Glutamatergic neuron (in vitro differentiated cells): ENCODE results near the gene IFT20. TPM values are rescaled to one million over a fixed set of nuclear protein-coding genes. Genes with fewer than 3 reads are reported as not detected.

Source experiments
- DNase-seq: peaks from one replicate; pipeline ENCODE4 v3.0.0; 2022
- H3K27ac Mint-ChIP-seq: one replicate; pipeline ENCODE4 v1.8.0; 2020; ENCODE audit warnings: mild to moderate bottlenecking, mixed read lengths, inconsistent platforms; ENCODE audit not compliant: unreplicated experiment
- H3K27me3 Mint-ChIP-seq: one replicate; pipeline ENCODE4 v1.8.0; 2020; ENCODE audit warnings: mild to moderate bottlenecking, moderate library complexity, mixed read lengths, inconsistent platforms; ENCODE audit not compliant: unreplicated experiment
- H3K36me3 Mint-ChIP-seq: one replicate; pipeline ENCODE4 v1.8.0; 2020; ENCODE audit warnings: mild to moderate bottlenecking, mixed read lengths, inconsistent platforms; ENCODE audit not compliant: unreplicated experiment
- H3K4me1 Mint-ChIP-seq: one replicate; pipeline ENCODE4 v1.8.0; 2020; ENCODE audit warnings: mild to moderate bottlenecking, low read depth, mixed read lengths, inconsistent platforms; ENCODE audit not compliant: unreplicated experiment
- H3K4me3 Mint-ChIP-seq: one replicate; pipeline ENCODE4 v1.8.0; 2020; ENCODE audit warnings: mild to moderate bottlenecking, mixed read lengths, inconsistent platforms; ENCODE audit not compliant: unreplicated experiment
- H3K9me3 Mint-ChIP-seq: one replicate; pipeline ENCODE4 v1.8.0; 2020; ENCODE audit warnings: mild to moderate bottlenecking, moderate library complexity, mixed read lengths, inconsistent platforms; ENCODE audit not compliant: unreplicated experiment
- total RNA-seq: library from RNA; stranded (reverse); fragmentation: NEBNext Ultra II Directional; extraction: Animal tissue kit (Norgen Biotek cat#: 25700); gene quantifications from one replicate; pipeline ENCODE4 v1.2.1, GENCODE V29; 2021; ENCODE audit not compliant: unreplicated experiment
- TF ChIP-seq, protein P1 (sequence below): fragments of 200-600 bp; sonication (generic); IDR thresholded peaks from one replicate; pipeline ENCODE4 v1.5.0; 2021; ENCODE audit not compliant: partially characterized antibody, unreplicated experiment

IFT20 gene
- total RNA-seq, 1 donor from 2014 or later: 43.9 TPM

DNA sequence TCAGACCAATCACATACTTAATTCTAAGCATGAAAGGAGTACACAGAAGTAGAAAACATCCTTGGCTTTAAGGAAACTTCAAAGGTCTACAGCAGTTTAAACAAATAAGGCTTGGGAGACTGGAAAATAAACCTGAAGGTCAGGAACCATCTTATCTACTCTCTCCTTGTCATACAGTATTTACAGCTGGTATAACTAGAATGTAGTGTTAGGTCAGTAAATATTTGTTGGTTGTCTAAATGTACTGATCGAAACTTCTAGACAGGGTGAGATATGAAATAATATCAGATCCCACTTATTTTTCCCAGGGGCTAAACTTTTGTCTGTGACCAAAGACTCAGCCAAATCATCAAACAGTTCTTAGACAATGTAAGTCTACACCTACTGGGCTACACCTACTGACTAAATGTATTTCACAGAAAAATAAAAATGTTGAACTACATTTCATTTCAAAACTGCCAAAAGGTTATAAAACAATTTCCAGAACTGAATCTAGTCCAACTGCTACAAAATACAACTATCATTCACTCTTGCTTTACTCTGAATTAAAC is 43.4 kb downstream of the IFT20 start:
- Mint-ChIP-seq H3K4me1 (no peaks in the 10 kb centered on the region), H3K4me3 (no peak overlapping the region), H3K27ac (no peak overlapping the region), H3K9me3 (peaks cover 1% of the 10 kb centered on the region), H3K27me3 (no peaks in the 10 kb centered on the region), H3K36me3 (no peaks in the 10 kb centered on the region)
- DNase-seq: no peak
- TF ChIP-seq, protein P1, sequence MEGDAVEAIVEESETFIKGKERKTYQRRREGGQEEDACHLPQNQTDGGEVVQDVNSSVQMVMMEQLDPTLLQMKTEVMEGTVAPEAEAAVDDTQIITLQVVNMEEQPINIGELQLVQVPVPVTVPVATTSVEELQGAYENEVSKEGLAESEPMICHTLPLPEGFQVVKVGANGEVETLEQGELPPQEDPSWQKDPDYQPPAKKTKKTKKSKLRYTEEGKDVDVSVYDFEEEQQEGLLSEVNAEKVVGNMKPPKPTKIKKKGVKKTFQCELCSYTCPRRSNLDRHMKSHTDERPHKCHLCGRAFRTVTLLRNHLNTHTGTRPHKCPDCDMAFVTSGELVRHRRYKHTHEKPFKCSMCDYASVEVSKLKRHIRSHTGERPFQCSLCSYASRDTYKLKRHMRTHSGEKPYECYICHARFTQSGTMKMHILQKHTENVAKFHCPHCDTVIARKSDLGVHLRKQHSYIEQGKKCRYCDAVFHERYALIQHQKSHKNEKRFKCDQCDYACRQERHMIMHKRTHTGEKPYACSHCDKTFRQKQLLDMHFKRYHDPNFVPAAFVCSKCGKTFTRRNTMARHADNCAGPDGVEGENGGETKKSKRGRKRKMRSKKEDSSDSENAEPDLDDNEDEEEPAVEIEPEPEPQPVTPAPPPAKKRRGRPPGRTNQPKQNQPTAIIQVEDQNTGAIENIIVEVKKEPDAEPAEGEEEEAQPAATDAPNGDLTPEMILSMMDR: no peak

DNA sequence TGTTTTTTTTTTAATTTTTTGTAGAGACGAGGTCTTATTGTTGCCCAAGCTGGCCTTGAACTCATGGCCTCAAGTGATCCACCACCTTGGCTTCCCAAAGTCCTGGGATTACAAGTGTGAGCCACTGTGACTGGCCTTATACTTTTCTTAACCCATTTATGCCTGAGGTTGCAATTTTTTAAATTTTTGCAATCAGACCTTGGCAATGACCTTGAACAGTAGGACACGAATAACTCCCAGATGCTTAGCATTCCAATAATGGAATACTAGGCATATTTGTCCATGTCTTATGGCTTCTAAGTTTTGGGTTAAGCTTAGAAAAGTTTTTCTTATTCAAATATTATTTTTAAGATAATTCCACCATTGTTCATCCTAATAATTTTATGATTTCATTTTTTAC is 44.6 kb downstream of the IFT20 start:
- H3K4me3 Mint-ChIP-seq: no peak overlapping the region
- H3K9me3 Mint-ChIP-seq: peaks cover 1% of the 10 kb centered on the region
- TF ChIP-seq, protein P1: no peak
- H3K27ac Mint-ChIP-seq: no peak overlapping the region
- no peaks in the 10 kb centered on the region for H3K36me3 Mint-ChIP-seq
- H3K27me3 Mint-ChIP-seq: no peaks in the 10 kb centered on the region
- no peak for DNase-seq
- no peaks in the 10 kb centered on the region for H3K4me1 Mint-ChIP-seq

DNA sequence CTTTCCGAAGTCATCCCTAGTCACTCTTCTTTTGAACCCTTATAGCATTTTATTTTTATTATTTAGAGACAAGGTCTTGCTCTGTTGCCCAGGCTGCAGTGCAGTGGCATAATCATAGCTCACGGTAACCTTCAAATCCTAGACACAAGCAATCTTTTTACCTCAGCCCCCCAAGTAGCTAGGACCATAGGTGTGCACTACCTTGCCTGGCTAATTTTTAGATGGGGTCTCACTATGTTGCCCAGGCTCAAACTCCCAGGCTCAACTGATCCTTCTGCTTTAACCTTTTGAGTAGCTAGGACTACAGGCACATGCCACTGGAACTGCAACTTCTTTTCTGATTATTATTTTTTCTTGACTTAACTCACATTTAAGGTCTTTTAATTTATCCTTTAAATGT is 49.3 kb downstream of the IFT20 start:
- TF ChIP-seq, protein P1: no peak
- DNase-seq: no peak
- H3K4me3 Mint-ChIP-seq: no peak overlapping the region
- no peaks in the 10 kb centered on the region for H3K9me3 Mint-ChIP-seq
- no peaks in the 10 kb centered on the region for H3K27me3 Mint-ChIP-seq
- H3K27ac Mint-ChIP-seq: no peak overlapping the region
- H3K36me3 Mint-ChIP-seq: no peaks in the 10 kb centered on the region
- no peaks in the 10 kb centered on the region for H3K4me1 Mint-ChIP-seq

DNA sequence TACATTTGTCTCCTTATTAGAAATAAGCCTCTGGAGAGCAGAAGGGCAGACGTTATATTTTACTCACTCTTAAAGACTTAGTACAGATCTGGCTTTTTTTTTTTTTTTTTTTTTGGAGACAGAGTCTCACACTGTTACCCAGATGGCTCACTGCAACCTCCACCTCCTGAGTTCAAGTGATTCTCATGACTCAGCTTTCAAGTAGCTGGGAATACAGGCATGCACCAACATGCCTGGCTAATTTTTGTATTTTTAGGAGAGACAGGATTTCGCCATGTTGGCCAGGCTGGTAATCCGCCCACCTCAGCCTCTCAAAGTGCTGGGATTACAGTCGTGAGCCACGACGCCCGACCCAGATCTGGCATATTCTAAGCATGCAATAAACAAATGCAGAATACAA is 52.7 kb downstream of the IFT20 start:
- no peaks in the 10 kb centered on the region for H3K4me1 Mint-ChIP-seq
- TF ChIP-seq, protein P1: no peak
- no peaks in the 10 kb centered on the region for H3K36me3 Mint-ChIP-seq
- H3K27me3 Mint-ChIP-seq: no peaks in the 10 kb centered on the region
- DNase-seq: no peak
- no peaks in the 10 kb centered on the region for H3K9me3 Mint-ChIP-seq
- H3K27ac Mint-ChIP-seq: no peak overlapping the region
- H3K4me3 Mint-ChIP-seq: no peak overlapping the region

DNA sequence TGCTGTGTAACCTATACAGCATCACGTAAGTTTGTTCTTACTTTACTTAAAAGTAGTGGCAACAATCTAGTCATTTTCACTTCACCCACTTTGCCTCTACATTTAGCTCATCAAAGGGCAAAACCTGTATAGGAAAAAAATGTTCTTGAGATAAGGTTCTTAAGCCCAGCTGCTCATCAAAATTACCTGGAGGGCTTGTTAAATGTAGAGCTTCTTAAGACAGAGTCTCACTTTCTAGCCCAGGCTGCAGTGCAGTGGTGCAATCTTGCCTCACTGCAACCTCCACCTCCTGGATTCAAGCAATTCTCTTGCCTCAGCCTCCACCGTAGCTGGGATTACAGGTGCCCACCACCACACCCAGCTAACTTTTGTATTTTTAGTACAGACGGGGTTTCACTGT is 54.4 kb downstream of the IFT20 start:
- TF ChIP-seq, protein P1: no peak
- DNase-seq: no peak
- H3K4me1 Mint-ChIP-seq: no peaks in the 10 kb centered on the region
- H3K36me3 Mint-ChIP-seq: no peaks in the 10 kb centered on the region
- H3K9me3 Mint-ChIP-seq: no peaks in the 10 kb centered on the region
- no peak overlapping the region for H3K4me3 Mint-ChIP-seq
- no peak overlapping the region for H3K27ac Mint-ChIP-seq
- no peaks in the 10 kb centered on the region for H3K27me3 Mint-ChIP-seq
